HepG2 (cell line): ENCODE data around the gene CADM1. TPM values are rescaled to one million over a fixed set of nuclear protein-coding genes. Genes with fewer than 3 reads are reported as not detected.

Source experiments
- CBX1 ChIP-seq: IDR thresholded peaks from one replicate; pipeline ENCODE4 v1.6.1; 2016; ENCODE audit warnings: antibody characterized with exemption, low read depth
- KDM2A ChIP-seq: sonication (generic); formaldehyde crosslinking; IDR thresholded peaks from 2 replicates; pipeline ENCODE4 v1.4.0; 2020; ENCODE audit warnings: low read depth, missing genetic modification reagents, borderline replicate concordance
- PCBP1 ChIP-seq: fragments of 200-400 bp; formaldehyde crosslinking; IDR thresholded peaks from 2 replicates; pipeline ENCODE4 v1.6.1; 2017; ENCODE audit warnings: mild to moderate bottlenecking, low read depth, low read length, borderline replicate concordance
- THAP9 ChIP-seq: sonication (generic); formaldehyde crosslinking; IDR thresholded peaks from 2 replicates; pipeline ENCODE4; 2020; ENCODE audit warnings: missing genetic modification reagents, mild to moderate bottlenecking, borderline replicate concordance
- UBTF ChIP-seq: sonication (generic); formaldehyde crosslinking; IDR thresholded peaks from 2 replicates; pipeline ENCODE4 v1.4.0; 2020; ENCODE audit warnings: mild to moderate bottlenecking, missing genetic modification reagents
- ZFP82 ChIP-seq: sonication (generic); formaldehyde crosslinking; IDR thresholded peaks from 2 replicates; pipeline ENCODE4 v1.5.1; 2020; ENCODE audit warnings: mild to moderate bottlenecking, missing genetic modification reagents, borderline replicate concordance
- ZMYM4 ChIP-seq: sonication (generic); formaldehyde crosslinking; IDR thresholded peaks from 2 replicates; pipeline ENCODE4 v1.8.1; 2023; ENCODE audit warnings: mild to moderate bottlenecking, missing genetic modification reagents
- ZNF260 ChIP-seq: sonication (generic); formaldehyde crosslinking; IDR thresholded peaks from 2 replicates; pipeline ENCODE4 v1.4.0; 2020; ENCODE audit warnings: missing genetic modification reagents, low read depth, mild to moderate bottlenecking, borderline replicate concordance
- ZNF646 ChIP-seq: sonication (generic); formaldehyde crosslinking; IDR thresholded peaks from 2 replicates; pipeline ENCODE4 v1.9.0; 2021; ENCODE audit warnings: mild to moderate bottlenecking, missing genetic modification reagents
- ZNF768 ChIP-seq: sonication (generic); formaldehyde crosslinking; IDR thresholded peaks from 2 replicates; pipeline ENCODE4 v1.4.0; 2020; ENCODE audit warnings: missing genetic modification reagents
- ZNF792 ChIP-seq: IDR thresholded peaks from 2 replicates; pipeline ENCODE4 v1.6.1; 2016
- ZSCAN21 ChIP-seq: sonication (generic); formaldehyde crosslinking; IDR thresholded peaks from 2 replicates; pipeline ENCODE4 v1.8.0; 2022; ENCODE audit warnings: mild to moderate bottlenecking, missing genetic modification reagents, moderate library complexity, borderline replicate concordance
- ZSCAN5A ChIP-seq: sonication (generic); formaldehyde crosslinking; IDR thresholded peaks from 2 replicates; pipeline ENCODE4 v1.8.0; 2022; ENCODE audit warnings: mild to moderate bottlenecking, missing genetic modification reagents, borderline replicate concordance
- polyA plus RNA-seq, 8 experiments: library from polyadenylated mRNA; depleted of rRNA in 3 of 8; stranded (reverse) in 7 of 8; unstranded in 1 of 8; fragments of >200 nt; fragmentation: Illumina TruSeq in 4 of 8; extraction: Trizol in 4 of 8; gene quantifications; 2 replicates each; pipeline versions ENCODE4 v1.2.1 to v1.2.3, GENCODE V29; 2011 to 2016; ENCODE audit warnings: low read depth in 4 of 8, missing spikeins in 1 of 8, mixed read lengths in 1 of 8; ENCODE audit not compliant: insufficient read depth in 1 of 8
- total RNA-seq, 5 experiments: library from RNA; depleted of rRNA; stranded (reverse); fragments of >200 nt; fragmentation: Illumina TruSeq; extraction: Trizol; gene quantifications; 2 replicates each; pipeline ENCODE4 v1.2.3, GENCODE V29; 2016; ENCODE audit warnings: low read depth in 1 of 5

The CADM1 gene
- total and polyA plus RNA-seq, 2 of the 13 experiments (the other 11 are each of a cell fraction or from before 2014, with no cell fraction given) = 71.3 to 122 TPM

- no peak; the same call in 1 of the 2 replicates for TF ChIP-seq KDM2A (CRISPR knock-in tag)
- peak; percentile 62 for TF ChIP-seq ZNF768
- TF ChIP-seq UBTF (CRISPR knock-in tag) = peak; percentile 89
- 0 out of 2 replicates have a peak, but pooled peaks have one; percentile 42 for TF ChIP-seq ZFP82
- 0 out of 2 replicates have a peak, but pooled peaks have one; percentile 18 for TF ChIP-seq ZSCAN21 (CRISPR knock-in tag)
- TF ChIP-seq ZNF646 (CRISPR knock-in tag) = 0 out of 2 replicates have a peak, but pooled peaks have one; percentile 0
- TF ChIP-seq CBX1 = no peak
- TF ChIP-seq PCBP1 = 0 out of 2 replicates have a peak, but pooled peaks have one; percentile 20
- no peak for TF ChIP-seq ZMYM4 (CRISPR knock-in tag)
- TF ChIP-seq ZNF792 (CRISPR knock-in tag) = no peak
- TF ChIP-seq ZSCAN5A (CRISPR knock-in tag) = 0 out of 2 replicates have a peak, but pooled peaks have one; percentile 31
- no peak for TF ChIP-seq ZNF260 (CRISPR knock-in tag)
- TF ChIP-seq THAP9 = no peak
Observed at GRCh38 chr11:115503083-115503885, 931 bp downstream of the CADM1 start (continued).
